ENCODE measurements around the gene PTGES.

PTGES gene

DNA sequence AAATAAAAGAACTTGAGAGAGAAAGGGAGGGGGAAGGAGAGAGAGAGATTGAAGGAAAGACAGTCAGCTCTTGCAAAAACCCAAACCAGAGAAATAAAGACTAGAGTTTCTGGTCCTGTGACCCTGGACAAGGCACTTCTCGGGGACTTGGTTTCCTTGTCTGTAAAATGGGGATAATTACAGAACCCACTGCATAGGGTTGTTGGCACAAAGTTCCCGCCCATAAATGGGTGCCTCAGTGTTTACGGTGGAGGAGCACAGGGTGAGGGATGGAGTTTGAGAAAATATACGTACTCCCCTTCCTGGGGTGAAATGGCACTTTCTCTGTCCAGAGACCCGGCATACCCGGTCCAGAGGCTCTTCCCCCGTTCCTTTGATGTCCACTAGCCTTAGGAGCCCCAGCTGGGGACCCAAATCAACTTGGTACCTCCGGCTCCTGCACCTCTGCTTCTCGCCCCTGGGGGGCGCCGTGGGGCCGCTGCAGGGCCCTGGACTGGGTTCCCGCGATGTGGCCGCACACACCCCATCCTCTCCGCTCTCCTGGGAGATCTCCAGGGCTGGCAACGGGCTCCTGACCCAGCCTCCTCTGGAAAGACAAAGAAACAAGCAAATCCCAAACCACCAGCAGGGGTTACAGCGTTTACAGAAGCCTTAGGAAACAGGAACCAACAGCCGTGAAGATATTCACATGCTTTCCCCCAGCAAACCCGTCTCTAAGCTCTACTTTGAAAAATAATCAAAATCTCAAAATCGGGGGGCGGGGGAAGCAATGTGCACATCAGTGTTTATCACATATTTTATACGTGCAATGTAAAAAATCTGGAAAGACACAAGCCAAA lies 26.3 kb downstream of the PTGES start:
- TF ChIP-seq, protein P1, sequence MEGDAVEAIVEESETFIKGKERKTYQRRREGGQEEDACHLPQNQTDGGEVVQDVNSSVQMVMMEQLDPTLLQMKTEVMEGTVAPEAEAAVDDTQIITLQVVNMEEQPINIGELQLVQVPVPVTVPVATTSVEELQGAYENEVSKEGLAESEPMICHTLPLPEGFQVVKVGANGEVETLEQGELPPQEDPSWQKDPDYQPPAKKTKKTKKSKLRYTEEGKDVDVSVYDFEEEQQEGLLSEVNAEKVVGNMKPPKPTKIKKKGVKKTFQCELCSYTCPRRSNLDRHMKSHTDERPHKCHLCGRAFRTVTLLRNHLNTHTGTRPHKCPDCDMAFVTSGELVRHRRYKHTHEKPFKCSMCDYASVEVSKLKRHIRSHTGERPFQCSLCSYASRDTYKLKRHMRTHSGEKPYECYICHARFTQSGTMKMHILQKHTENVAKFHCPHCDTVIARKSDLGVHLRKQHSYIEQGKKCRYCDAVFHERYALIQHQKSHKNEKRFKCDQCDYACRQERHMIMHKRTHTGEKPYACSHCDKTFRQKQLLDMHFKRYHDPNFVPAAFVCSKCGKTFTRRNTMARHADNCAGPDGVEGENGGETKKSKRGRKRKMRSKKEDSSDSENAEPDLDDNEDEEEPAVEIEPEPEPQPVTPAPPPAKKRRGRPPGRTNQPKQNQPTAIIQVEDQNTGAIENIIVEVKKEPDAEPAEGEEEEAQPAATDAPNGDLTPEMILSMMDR (IDR thresholded peaks at IDR 0.05; ENCODE audit: extremely low read depth, insufficient read depth, missing control alignments) = peak; percentile 81
- in situ Hi-C loops (cut with MboI; ENCODE audit: low pct_unique_long_range_greater_than_20kb, low sequenced_read_pairs, unreplicated experiment) = no loop called here

DNA sequence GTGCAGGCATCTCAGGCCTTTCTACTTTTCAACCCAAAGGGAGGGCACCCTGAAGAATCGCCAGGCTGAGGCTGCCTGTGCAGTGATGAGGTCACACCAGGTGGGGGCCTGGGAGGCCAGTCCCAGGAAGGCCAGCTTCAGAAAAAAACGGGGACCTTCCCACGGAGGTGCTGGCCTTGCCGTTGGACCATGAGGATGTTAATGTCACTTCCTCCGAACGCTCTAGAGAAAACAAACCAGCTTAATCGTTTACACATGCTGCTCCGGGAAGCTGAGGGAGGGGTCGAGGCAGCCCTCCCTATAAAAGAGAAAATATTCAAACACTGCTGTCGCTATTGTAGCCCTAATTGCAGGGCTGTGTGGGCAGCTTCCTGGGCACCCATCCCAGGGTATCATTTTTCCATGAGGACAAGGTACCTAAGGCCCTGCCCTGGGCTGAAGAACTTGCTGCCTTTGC lies 27.0 kb downstream of the PTGES start:
- TF ChIP-seq, protein P1 (IDR thresholded peaks at IDR 0.05; ENCODE audit: extremely low read depth, insufficient read depth, missing control alignments) = no peak
- DNase-seq (ENCODE audit: low spot score) = no peak
- in situ Hi-C loops (cut with MboI; ENCODE audit: low pct_unique_long_range_greater_than_20kb, low sequenced_read_pairs, unreplicated experiment) = no loop called here

More for the DNA sequence above, 26.3 kb downstream of the PTGES start:
- peak; percentile 86 for DNase-seq (ENCODE audit: low spot score)

DNA sequence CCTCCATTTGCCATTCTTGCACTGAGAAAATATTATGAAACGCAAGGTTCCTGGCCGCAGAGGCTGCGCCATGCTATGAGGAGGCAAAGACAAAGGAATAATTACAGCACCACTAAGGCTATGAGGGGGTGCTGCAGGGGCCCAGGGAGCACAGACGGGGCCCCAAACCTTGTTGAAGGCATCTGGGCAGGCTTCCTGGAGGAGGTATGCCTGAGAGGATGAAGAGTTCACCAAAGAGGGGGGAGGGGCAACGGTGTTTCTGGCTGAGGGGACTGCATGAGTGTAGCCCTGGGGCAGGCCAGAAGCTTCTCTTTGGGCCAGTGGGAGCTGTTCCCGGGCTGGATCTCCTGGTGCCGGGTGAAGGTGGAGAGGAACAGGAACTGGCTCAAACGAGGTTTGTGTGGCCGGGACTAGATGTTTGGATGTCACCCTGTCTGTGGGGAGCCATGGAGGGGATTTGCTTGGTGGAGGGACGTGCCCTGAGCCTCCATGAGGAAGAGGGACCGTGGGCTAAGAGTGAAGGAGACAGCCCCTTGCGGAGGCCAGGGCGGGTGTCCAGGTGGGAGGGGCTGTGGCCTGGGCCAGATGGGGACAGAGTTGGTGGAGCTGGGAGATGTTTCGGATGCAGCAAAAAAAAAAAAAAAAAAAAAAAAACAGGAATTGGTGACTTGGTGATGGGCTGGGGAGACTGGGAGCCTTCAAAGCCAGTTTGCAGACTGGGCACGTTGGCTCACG lies 28.2 kb downstream of the PTGES start:
- in situ Hi-C loops (cut with MboI; ENCODE audit: low pct_unique_long_range_greater_than_20kb, low sequenced_read_pairs, unreplicated experiment) = no loop called here
- no peak for DNase-seq (ENCODE audit: low spot score)
- TF ChIP-seq, protein P1 (IDR thresholded peaks at IDR 0.05; ENCODE audit: extremely low read depth, insufficient read depth, missing control alignments) = no peak

DNA sequence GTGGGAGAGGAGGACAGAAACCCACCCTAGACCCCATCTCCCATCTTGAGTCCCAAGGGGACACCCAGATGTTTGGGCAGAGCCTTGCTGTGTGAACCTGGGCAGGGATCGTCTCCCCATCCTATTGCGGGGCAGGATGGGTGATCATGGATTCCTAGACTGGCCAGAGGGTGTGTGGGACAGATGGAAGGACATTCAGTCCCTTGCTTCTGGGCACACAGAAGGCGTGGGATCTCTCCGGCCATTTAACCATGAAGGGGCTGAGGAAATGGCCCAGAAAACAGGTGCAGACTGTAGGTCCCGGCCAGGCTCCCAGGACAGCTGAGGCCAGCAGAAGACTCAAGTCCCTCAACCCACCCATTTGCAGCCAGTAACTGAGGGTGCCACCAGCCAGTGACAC lies 29.9 kb downstream of the PTGES start:
- in situ Hi-C loops (cut with MboI; ENCODE audit: low pct_unique_long_range_greater_than_20kb, low sequenced_read_pairs, unreplicated experiment) = no loop called here
- TF ChIP-seq, protein P1 (IDR thresholded peaks at IDR 0.05; ENCODE audit: extremely low read depth, insufficient read depth, missing control alignments) = no peak
- no peak for DNase-seq (ENCODE audit: low spot score)

DNA sequence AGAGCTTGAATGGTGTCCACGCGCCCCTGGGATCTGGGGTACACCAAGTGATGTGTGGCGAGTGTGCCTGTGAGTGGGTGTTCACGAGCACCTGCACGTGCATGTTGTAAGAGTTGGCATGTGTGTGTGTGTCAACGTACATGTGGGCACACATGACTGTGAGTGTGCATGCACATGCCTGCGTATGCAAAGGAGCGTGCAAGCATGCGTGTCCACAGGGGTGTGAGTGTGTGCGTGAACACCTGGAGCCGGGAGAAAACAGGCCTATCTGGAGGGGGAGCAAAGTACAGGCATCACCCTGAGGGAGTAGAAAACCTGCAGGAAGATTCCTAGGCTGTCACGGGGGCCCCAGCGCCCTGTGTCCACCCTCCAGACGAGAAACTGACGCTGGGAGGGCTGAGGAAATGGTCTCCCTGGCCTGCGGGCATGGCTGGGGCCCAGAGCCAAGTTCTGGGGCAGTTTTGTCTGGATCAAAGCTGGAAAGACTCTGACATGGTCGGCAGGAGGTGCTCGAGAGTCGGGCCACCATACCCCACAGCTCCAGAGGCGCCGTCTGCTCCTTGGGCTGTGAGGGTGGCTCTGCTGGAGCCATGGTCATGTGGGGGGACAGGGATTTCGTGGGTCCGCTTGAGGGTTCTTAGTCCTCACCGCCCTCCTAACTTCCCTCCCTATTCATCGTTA lies 31.8 kb downstream of the PTGES start:
- in situ Hi-C loops (cut with MboI; ENCODE audit: low pct_unique_long_range_greater_than_20kb, low sequenced_read_pairs, unreplicated experiment) = no loop called here
- TF ChIP-seq, protein P1 (IDR thresholded peaks at IDR 0.05; ENCODE audit: extremely low read depth, insufficient read depth, missing control alignments) = no peak
- no peak for DNase-seq (ENCODE audit: low spot score)

DNA sequence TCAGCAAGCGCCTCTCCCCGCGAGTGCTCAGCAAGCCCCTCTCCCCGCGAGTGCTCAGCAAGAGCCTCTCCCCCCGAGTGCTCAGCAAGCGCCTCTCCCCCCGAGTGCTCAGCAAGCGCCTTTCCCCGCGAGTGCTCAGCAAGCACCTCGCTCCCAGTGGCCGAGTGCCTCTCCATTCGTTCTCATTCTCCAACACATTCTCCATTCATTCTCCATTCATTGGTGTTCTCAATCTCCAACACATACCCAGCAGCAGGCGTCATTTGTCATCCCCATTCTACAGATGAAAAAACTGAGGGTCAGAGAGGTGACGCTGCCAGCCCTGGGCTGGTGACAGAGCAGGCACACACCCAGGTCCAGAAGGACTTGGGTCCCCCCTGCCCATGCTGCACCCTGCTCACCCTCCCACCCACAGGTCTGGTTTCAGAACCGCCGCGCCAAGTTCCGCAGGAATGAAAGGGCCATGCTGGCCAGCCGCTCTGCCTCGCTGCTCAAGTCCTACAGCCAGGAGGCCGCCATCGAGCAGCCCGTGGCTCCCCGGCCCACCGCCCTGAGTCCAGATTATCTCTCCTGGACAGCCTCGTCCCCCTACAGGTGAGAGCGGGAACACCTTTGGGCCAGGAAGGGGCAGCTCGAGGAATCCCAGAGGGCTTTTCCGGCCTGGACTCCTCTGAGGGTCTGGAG lies 32.5 kb downstream of the PTGES start:
- TF ChIP-seq, protein P1 (IDR thresholded peaks at IDR 0.05; ENCODE audit: extremely low read depth, insufficient read depth, missing control alignments) = peak; percentile 4
- in situ Hi-C loops (cut with MboI; ENCODE audit: low pct_unique_long_range_greater_than_20kb, low sequenced_read_pairs, unreplicated experiment) = no loop called here
- no peak for DNase-seq (ENCODE audit: low spot score)
